ENCODE measurements around the gene EML4.

GRCh38 chr2:42182654-42183308 is 13.6 kb downstream of the EML4 start:
- TF ChIP-seq, protein P1, sequence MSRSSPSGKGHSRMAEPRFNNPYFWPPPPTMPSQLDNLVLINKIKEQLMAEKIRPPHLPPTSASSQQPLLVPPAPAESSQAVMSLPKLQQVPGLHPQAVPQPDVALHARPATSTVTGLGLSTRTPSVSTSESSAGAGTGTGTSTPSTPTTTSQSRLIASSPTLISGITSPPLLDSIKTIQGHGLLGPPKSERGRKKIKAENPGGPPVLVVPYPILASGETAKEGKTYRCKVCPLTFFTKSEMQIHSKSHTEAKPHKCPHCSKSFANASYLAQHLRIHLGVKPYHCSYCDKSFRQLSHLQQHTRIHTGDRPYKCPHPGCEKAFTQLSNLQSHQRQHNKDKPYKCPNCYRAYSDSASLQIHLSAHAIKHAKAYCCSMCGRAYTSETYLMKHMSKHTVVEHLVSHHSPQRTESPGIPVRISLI (CRISPR knock-in tag; IDR thresholded peaks at IDR 0.05; ENCODE audit: borderline replicate concordance), result no peak
- TF ChIP-seq ZNF331 (CRISPR knock-in tag; IDR thresholded peaks at IDR 0.05), result no peak
- TF ChIP-seq, protein P2, sequence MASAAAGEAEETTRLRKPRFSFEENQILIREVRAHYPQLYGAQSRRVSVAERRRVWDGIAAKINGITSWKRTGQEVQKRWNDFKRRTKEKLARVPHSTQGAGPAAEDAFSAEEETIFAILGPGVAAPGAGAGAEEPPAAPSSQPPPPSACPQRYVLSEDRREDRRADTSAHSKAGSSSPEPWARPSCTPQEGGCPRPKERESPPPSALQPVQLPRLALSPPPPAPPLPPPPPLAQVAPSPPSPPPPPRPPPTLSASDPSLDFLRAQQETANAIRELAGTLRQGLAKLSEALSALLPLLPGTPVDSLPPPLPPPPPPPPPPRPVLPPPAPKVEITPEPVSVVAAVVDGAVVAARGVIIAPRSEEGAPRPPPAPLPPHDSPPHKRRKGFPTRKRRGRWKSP (CRISPR knock-in tag; IDR thresholded peaks at IDR 0.05), result no peak; the same call in 1 of the 2 replicates
- no peak for TF ChIP-seq SUZ12 (IDR thresholded peaks at IDR 0.05; ENCODE audit: low read depth, low read length)
- TF ChIP-seq STAG1 (CRISPR knock-in tag; IDR thresholded peaks at IDR 0.05), result no peak
- TF ChIP-seq ZNF598 (CRISPR knock-in tag; IDR thresholded peaks at IDR 0.05; ENCODE audit: borderline replicate concordance), result no peak
- TF ChIP-seq POLR2A (IDR thresholded peaks at IDR 0.05; ENCODE audit: insufficient read depth in 1 of 2, low read depth in 2 of 2, low read length in 2 of 2), result no peak
- TF ChIP-seq TAF1 (CRISPR knock-in tag; IDR thresholded peaks at IDR 0.05), result no peak
- TF ChIP-seq, protein P3, sequence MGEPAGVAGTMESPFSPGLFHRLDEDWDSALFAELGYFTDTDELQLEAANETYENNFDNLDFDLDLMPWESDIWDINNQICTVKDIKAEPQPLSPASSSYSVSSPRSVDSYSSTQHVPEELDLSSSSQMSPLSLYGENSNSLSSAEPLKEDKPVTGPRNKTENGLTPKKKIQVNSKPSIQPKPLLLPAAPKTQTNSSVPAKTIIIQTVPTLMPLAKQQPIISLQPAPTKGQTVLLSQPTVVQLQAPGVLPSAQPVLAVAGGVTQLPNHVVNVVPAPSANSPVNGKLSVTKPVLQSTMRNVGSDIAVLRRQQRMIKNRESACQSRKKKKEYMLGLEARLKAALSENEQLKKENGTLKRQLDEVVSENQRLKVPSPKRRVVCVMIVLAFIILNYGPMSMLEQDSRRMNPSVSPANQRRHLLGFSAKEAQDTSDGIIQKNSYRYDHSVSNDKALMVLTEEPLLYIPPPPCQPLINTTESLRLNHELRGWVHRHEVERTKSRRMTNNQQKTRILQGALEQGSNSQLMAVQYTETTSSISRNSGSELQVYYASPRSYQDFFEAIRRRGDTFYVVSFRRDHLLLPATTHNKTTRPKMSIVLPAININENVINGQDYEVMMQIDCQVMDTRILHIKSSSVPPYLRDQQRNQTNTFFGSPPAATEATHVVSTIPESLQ (CRISPR knock-in tag; conservative IDR thresholded peaks at IDR 0.05), result no peak
- TF ChIP-seq, protein P4, sequence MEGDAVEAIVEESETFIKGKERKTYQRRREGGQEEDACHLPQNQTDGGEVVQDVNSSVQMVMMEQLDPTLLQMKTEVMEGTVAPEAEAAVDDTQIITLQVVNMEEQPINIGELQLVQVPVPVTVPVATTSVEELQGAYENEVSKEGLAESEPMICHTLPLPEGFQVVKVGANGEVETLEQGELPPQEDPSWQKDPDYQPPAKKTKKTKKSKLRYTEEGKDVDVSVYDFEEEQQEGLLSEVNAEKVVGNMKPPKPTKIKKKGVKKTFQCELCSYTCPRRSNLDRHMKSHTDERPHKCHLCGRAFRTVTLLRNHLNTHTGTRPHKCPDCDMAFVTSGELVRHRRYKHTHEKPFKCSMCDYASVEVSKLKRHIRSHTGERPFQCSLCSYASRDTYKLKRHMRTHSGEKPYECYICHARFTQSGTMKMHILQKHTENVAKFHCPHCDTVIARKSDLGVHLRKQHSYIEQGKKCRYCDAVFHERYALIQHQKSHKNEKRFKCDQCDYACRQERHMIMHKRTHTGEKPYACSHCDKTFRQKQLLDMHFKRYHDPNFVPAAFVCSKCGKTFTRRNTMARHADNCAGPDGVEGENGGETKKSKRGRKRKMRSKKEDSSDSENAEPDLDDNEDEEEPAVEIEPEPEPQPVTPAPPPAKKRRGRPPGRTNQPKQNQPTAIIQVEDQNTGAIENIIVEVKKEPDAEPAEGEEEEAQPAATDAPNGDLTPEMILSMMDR (CRISPR knock-in tag; IDR thresholded peaks at IDR 0.05), result no peak
- TF ChIP-seq EZH2 (conservative IDR thresholded peaks at IDR 0.05; ENCODE audit: low read depth, low read length), result no peak
- no peak for TF ChIP-seq CBX1 (IDR thresholded peaks at IDR 0.05; ENCODE audit: low read depth)
- TF ChIP-seq NR2C2 (CRISPR knock-in tag; IDR thresholded peaks at IDR 0.05; ENCODE audit: borderline replicate concordance), result no peak

All from HepG2 (cell line).